Fibroblast of lung (primary cell): ENCODE measurements around the gene SPEF1. TPM values are rescaled to one million over a fixed set of nuclear protein-coding genes. Genes with fewer than 3 reads are reported as not detected.
A peak's percentile ranks its signal among the peaks of the same experiment; 100 is the strongest.

Experiments used
- DNase-seq, 2 donors: peaks; one replicate each; pipeline versions ENCODE4 v3.0.0 to v3.0.0-alpha.2; 2010; ENCODE audit warnings: low read depth in 2 of 2
- H2AFZ ChIP-seq: 2 replicates; pipeline ENCODE4 v1.5.1; 2012; ENCODE audit warnings: low read length, control low read depth, inconsistent platforms
- H3K27ac ChIP-seq: 2 replicates; pipeline ENCODE4 v1.5.1; 2011; ENCODE audit warnings: low read length, control low read depth; ENCODE audit not compliant: insufficient read depth
- H3K27me3 ChIP-seq: 2 replicates; pipeline ENCODE4 v1.5.1; 2011; ENCODE audit warnings: mild to moderate bottlenecking, low read length; ENCODE audit not compliant: control insufficient read depth, insufficient read depth
- H3K36me3 ChIP-seq: 2 replicates; pipeline ENCODE4 v1.5.1; 2011; ENCODE audit warnings: low read length; ENCODE audit not compliant: control insufficient read depth, insufficient read depth
- H3K4me1 ChIP-seq: 2 replicates; pipeline ENCODE4 v1.5.1; 2011; ENCODE audit warnings: low read length; ENCODE audit not compliant: control insufficient read depth, insufficient read depth; ENCODE audit errors: extremely low read depth
- H3K4me2 ChIP-seq: 2 replicates; pipeline ENCODE4 v1.5.1; 2011; ENCODE audit warnings: low read length, control low read depth; ENCODE audit not compliant: insufficient read depth; ENCODE audit errors: extremely low read depth
- H3K4me3 ChIP-seq, 4 experiments: fragments of 200-600 bp in 1 of 4; sonication (generic) in 1 of 4; replicated peaks in 1 of 4; 2 replicates each; pipeline ENCODE4 v1.5.1; 2011 to 2016; ENCODE audit warnings: low read length in 4 of 4, low read depth in 3 of 4, mild to moderate bottlenecking in 3 of 4, control low read depth in 2 of 4, inconsistent platforms in 1 of 4, mixed read lengths in 1 of 4; ENCODE audit not compliant: insufficient read depth in 1 of 4; ENCODE audit errors: control extremely low read depth in 1 of 4
- H3K79me2 ChIP-seq: 2 replicates; pipeline ENCODE4 v1.5.1; 2012; ENCODE audit warnings: mild to moderate bottlenecking, low read length, inconsistent platforms; ENCODE audit not compliant: control insufficient read depth, insufficient read depth
- H3K9ac ChIP-seq: 2 replicates; pipeline ENCODE4 v1.5.1; 2011; ENCODE audit warnings: mild to moderate bottlenecking, low read length, control low read depth; ENCODE audit not compliant: insufficient read depth
- H3K9me3 ChIP-seq: 2 replicates; pipeline ENCODE4 v1.5.1; 2012; ENCODE audit warnings: low read depth, low read length; ENCODE audit not compliant: control insufficient read depth, insufficient read depth
- H4K20me1 ChIP-seq: 2 replicates; pipeline ENCODE4 v1.5.1; 2011; ENCODE audit warnings: low read length; ENCODE audit not compliant: control insufficient read depth, insufficient read depth; ENCODE audit errors: extremely low read depth
- CTCF ChIP-seq, 2 donors: IDR thresholded peaks in 1 of 2; conservative IDR thresholded peaks in 1 of 2; 1 replicate in 1 of 2; 2 replicates in 1 of 2; pipeline ENCODE4 v1.5.1; 2011 to 2012; ENCODE audit warnings: low read length in 2 of 2, control low read depth in 1 of 2, inconsistent platforms in 1 of 2, low read depth in 1 of 2, mild to moderate bottlenecking in 1 of 2
- EZH2 ChIP-seq: IDR thresholded peaks from 2 replicates; pipeline ENCODE4 v1.5.1; 2012; ENCODE audit warnings: low read length, control low read depth, mild to moderate bottlenecking; ENCODE audit errors: missing control alignments
- polyA plus RNA-seq, 2 donors: library from polyadenylated mRNA; depleted of rRNA in 1 of 2; stranded (reverse) in 1 of 2; unstranded in 1 of 2; fragments of >200 nt; gene quantifications; 2 replicates each; pipeline ENCODE4 v1.2.1, GENCODE V29; 2011 to 2012; ENCODE audit warnings: missing spikeins in 1 of 2
- total RNA-seq: library from RNA; depleted of rRNA; stranded (reverse); fragments of >200 nt; gene quantifications from 2 replicates; pipeline ENCODE4 v1.2.1, GENCODE V29; 2014

The SPEF1 gene
- total and polyA plus RNA-seq, 2 donors (not counting 1 experiment from before 2014, with no cell fraction given) = 0.07 to 0.17 TPM

GRCh38 chr20:3753501-3754275 is 27.6 kb downstream of the SPEF1 start:
- H3K27ac ChIP-seq = no peak overlapping the region
- no peak for TF ChIP-seq CTCF (conservative IDR thresholded peaks at IDR 0.05 in 1 of 2, IDR thresholded peaks at IDR 0.05 in 1 of 2; ENCODE audit: low read depth in 1 of 2, low read length in 2 of 2)
- TF ChIP-seq EZH2 = no peak

GRCh38 chr20:3753098-3753497 is 28.1 kb downstream of the SPEF1 start:
- peak; percentile 49 to 80 for DNase-seq
- TF ChIP-seq EZH2 (no peak), CTCF (conservative IDR thresholded peaks at IDR 0.05 in 1 of 2, IDR thresholded peaks at IDR 0.05 in 1 of 2; ENCODE audit: low read depth in 1 of 2, low read length in 2 of 2) (peak; percentile 78 to 96)
- Histone ChIP-seq H3K9me3 (no peaks in the 10 kb centered on the region), H3K4me1 (no peaks in the 10 kb centered on the region), H3K36me3 (no peaks in the 10 kb centered on the region), H3K4me2 (no peak overlapping the region), H4K20me1 (no peaks in the 10 kb centered on the region), H3K27ac (no peak overlapping the region), H3K27me3 (no peaks in the 10 kb centered on the region), H2AFZ (no peak overlapping the region), H3K79me2 (no peaks in the 10 kb centered on the region), H3K4me3 (no peak overlapping the region), H3K9ac (no peak overlapping the region)

More at GRCh38 chr20:3753501-3754275, 27.6 kb downstream of the SPEF1 start:
- Histone ChIP-seq H3K4me1 (no peaks in the 10 kb centered on the region), H2AFZ (no peak overlapping the region), H3K27me3 (no peaks in the 10 kb centered on the region), H3K4me3 (no peak overlapping the region), H4K20me1 (no peaks in the 10 kb centered on the region), H3K9ac (no peak overlapping the region), H3K9me3 (no peaks in the 10 kb centered on the region), H3K36me3 (peaks cover 3% of the 10 kb centered on the region), H3K4me2 (no peak overlapping the region), H3K79me2 (no peaks in the 10 kb centered on the region)
- DNase-seq = no peak

- no peak for TF ChIP-seq EZH2
- TF ChIP-seq CTCF (conservative IDR thresholded peaks at IDR 0.05 in 1 of 2, IDR thresholded peaks at IDR 0.05 in 1 of 2; ENCODE audit: low read depth in 1 of 2, low read length in 2 of 2) = no peak
- Histone ChIP-seq H3K4me3 (no peak overlapping the region), H3K4me1 (no peaks in the 10 kb centered on the region), H3K9ac (no peak overlapping the region), H3K9me3 (no peaks in the 10 kb centered on the region), H2AFZ (no peak overlapping the region), H3K27ac (no peak overlapping the region), H3K36me3 (no peaks in the 10 kb centered on the region), H3K27me3 (no peaks in the 10 kb centered on the region), H3K79me2 (no peaks in the 10 kb centered on the region), H3K4me2 (no peak overlapping the region), H4K20me1 (no peaks in the 10 kb centered on the region)
- DNase-seq = no peak
Observed at GRCh38 chr20:3752386-3752759, 28.9 kb downstream of the SPEF1 start.
